ENCODE data around the gene TSC22D3.

DNA sequence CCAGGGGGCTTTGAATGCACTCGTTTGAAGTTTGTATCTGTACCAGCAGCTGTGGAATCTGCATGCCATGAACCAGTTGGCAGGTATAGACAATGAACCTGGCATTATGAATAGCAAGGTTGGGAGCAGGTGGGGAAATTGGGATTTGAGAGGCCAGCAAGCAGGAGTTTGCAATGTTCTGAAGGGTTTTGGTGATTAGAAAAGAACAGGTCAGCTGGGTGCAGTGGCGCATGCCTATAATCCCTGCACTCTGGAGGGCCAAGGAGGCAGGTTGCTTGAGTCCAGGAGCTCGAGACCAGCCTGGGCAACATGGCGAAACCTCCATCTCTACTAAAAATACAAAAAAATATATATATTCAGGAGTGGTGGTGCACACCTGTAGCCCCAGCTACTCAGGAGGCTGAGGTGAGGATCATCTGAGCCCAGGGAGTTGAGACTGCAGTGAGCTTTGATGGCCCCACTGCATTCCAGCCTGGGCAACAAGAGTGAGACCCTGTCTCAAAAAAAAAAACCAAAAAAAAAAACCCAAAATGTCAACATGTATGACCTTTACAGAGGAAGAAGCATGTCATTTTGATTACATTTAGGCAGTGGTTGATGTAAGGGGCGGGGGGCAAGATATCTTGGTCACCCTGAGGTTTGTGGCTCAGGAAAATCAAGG is 63.9 kb downstream of the TSC22D3 start:
- TF ChIP-seq CTCF (conservative IDR thresholded peaks at IDR 0.05 in 1 of 2, IDR thresholded peaks at IDR 0.05 in 1 of 2; ENCODE audit: extremely low read depth in 1 of 2, insufficient read depth in 1 of 2, low read depth in 1 of 2, low read length in 2 of 2) (no peak), EZH2 (IDR thresholded peaks at IDR 0.05; ENCODE audit: borderline replicate concordance, low read length) (no peak)
